ENCODE measurements around the gene SCGN. TPM values are rescaled to one million over a fixed set of nuclear protein-coding genes. Genes with fewer than 3 reads are reported as not detected.
A peak's percentile ranks its signal among the peaks of the same experiment; 100 is the strongest.

Gene SCGN
- total and polyA plus RNA-seq, 2 of the 13 experiments (the other 11 are each of a cell fraction or from before 2014, with no cell fraction given), result 2.9 to 29.0 TPM

DNA sequence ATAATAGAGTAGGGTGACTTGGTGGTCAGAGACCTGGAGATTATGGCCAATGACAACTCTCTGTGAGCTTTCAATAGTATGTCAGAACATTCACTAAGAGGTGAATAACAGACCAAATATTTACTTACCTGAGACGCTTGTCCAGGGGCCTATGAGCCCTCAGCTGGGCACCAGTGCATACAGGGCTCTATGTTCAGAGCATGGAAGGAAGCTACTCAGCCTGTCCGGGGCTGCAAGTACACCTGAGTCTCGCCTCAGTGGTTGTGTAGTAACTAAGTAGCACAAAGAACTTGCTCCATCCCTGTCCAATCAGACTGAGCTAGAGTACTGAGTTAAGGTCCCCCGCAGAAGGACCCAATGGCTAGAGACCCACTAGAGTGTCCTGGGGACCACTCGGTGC is 11.6 kb upstream of the SCGN start (continued):
- TF ChIP-seq, protein P1, sequence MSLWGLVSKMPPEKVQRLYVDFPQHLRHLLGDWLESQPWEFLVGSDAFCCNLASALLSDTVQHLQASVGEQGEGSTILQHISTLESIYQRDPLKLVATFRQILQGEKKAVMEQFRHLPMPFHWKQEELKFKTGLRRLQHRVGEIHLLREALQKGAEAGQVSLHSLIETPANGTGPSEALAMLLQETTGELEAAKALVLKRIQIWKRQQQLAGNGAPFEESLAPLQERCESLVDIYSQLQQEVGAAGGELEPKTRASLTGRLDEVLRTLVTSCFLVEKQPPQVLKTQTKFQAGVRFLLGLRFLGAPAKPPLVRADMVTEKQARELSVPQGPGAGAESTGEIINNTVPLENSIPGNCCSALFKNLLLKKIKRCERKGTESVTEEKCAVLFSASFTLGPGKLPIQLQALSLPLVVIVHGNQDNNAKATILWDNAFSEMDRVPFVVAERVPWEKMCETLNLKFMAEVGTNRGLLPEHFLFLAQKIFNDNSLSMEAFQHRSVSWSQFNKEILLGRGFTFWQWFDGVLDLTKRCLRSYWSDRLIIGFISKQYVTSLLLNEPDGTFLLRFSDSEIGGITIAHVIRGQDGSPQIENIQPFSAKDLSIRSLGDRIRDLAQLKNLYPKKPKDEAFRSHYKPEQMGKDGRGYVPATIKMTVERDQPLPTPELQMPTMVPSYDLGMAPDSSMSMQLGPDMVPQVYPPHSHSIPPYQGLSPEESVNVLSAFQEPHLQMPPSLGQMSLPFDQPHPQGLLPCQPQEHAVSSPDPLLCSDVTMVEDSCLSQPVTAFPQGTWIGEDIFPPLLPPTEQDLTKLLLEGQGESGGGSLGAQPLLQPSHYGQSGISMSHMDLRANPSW (CRISPR knock-in tag; IDR thresholded peaks at IDR 0.05; ENCODE audit: borderline replicate concordance), result no peak
- TF ChIP-seq CREM (IDR thresholded peaks at IDR 0.05), result peak; percentile 60; the same call in 1 of the 2 replicates
- TF ChIP-seq CREM (CRISPR knock-in tag; IDR thresholded peaks at IDR 0.05), result no peak
- TF ChIP-seq FOXK1 (CRISPR knock-in tag; IDR thresholded peaks at IDR 0.05; ENCODE audit: borderline replicate concordance, low read depth), result no peak
- TF ChIP-seq, protein P2, sequence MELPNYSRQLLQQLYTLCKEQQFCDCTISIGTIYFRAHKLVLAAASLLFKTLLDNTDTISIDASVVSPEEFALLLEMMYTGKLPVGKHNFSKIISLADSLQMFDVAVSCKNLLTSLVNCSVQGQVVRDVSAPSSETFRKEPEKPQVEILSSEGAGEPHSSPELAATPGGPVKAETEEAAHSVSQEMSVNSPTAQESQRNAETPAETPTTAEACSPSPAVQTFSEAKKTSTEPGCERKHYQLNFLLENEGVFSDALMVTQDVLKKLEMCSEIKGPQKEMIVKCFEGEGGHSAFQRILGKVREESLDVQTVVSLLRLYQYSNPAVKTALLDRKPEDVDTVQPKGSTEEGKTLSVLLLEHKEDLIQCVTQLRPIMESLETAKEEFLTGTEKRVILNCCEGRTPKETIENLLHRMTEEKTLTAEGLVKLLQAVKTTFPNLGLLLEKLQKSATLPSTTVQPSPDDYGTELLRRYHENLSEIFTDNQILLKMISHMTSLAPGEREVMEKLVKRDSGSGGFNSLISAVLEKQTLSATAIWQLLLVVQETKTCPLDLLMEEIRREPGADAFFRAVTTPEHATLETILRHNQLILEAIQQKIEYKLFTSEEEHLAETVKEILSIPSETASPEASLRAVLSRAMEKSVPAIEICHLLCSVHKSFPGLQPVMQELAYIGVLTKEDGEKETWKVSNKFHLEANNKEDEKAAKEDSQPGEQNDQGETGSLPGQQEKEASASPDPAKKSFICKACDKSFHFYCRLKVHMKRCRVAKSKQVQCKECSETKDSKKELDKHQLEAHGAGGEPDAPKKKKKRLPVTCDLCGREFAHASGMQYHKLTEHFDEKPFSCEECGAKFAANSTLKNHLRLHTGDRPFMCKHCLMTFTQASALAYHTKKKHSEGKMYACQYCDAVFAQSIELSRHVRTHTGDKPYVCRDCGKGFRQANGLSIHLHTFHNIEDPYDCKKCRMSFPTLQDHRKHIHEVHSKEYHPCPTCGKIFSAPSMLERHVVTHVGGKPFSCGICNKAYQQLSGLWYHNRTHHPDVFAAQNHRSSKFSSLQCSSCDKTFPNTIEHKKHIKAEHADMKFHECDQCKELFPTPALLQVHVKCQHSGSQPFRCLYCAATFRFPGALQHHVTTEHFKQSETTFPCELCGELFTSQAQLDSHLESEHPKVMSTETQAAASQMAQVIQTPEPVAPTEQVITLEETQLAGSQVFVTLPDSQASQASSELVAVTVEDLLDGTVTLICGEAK (IDR thresholded peaks at IDR 0.05), result no peak
- TF ChIP-seq, protein P2 (CRISPR knock-in tag; IDR thresholded peaks at IDR 0.05), result no peak
- TF ChIP-seq, protein P3, sequence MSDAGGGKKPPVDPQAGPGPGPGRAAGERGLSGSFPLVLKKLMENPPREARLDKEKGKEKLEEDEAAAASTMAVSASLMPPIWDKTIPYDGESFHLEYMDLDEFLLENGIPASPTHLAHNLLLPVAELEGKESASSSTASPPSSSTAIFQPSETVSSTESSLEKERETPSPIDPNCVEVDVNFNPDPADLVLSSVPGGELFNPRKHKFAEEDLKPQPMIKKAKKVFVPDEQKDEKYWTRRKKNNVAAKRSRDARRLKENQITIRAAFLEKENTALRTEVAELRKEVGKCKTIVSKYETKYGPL (CRISPR knock-in tag; IDR thresholded peaks at IDR 0.05), result no peak
- TF ChIP-seq ZNF230 (CRISPR knock-in tag; IDR thresholded peaks at IDR 0.05), result no peak
- TF ChIP-seq FOSL2 (CRISPR knock-in tag; IDR thresholded peaks at IDR 0.05), result peak; percentile 84
- TF ChIP-seq, protein P4, sequence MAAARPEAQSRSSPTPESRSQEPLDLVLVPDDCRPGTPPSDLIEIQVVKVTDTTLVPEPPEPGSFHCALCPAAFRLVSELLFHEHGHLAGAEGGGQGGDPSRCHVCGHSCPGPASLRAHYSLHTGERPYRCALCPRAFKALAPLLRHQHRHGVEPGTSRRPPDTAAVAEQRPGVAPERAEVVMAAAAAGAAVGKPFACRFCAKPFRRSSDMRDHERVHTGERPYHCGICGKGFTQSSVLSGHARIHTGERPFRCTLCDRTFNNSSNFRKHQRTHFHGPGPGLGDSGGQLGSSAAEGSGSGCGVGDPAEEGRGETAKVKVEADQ (CRISPR knock-in tag; IDR thresholded peaks at IDR 0.05; ENCODE audit: borderline replicate concordance), result no peak
- TF ChIP-seq BRCA1 (CRISPR knock-in tag; IDR thresholded peaks at IDR 0.05), result no peak
- 0 out of 2 replicates have a peak, but pooled peaks have one; percentile 15 for TF ChIP-seq HMG20B (CRISPR knock-in tag; conservative IDR thresholded peaks at IDR 0.05)
- TF ChIP-seq, protein P5, sequence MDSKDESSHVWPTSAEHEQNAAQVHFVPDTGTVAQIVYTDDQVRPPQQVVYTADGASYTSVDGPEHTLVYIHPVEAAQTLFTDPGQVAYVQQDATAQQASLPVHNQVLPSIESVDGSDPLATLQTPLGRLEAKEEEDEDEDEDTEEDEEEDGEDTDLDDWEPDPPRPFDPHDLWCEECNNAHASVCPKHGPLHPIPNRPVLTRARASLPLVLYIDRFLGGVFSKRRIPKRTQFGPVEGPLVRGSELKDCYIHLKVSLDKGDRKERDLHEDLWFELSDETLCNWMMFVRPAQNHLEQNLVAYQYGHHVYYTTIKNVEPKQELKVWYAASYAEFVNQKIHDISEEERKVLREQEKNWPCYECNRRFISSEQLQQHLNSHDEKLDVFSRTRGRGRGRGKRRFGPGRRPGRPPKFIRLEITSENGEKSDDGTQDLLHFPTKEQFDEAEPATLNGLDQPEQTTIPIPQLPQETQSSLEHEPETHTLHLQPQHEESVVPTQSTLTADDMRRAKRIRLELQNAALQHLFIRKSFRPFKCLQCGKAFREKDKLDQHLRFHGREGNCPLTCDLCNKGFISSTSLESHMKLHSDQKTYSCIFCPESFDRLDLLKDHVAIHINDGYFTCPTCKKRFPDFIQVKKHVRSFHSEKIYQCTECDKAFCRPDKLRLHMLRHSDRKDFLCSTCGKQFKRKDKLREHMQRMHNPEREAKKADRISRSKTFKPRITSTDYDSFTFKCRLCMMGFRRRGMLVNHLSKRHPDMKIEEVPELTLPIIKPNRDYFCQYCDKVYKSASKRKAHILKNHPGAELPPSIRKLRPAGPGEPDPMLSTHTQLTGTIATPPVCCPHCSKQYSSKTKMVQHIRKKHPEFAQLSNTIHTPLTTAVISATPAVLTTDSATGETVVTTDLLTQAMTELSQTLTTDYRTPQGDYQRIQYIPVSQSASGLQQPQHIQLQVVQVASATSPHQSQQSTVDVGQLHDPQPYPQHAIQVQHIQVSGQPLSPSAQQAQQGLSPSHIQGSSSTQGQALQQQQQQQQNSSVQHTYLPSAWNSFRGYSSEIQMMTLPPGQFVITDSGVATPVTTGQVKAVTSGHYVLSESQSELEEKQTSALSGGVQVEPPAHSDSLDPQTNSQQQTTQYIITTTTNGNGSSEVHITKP (CRISPR knock-in tag; IDR thresholded peaks at IDR 0.05; ENCODE audit: low read depth), result peak; percentile 35; the same call in 1 of the 2 replicates
